NCI-H446 (cell line): ENCODE measurements around the gene SUSD3.
A peak's percentile ranks its signal among the peaks of the same experiment; 100 is the strongest.
"Not testable (repeated sequence)": the region's sequence is repeated elsewhere in the genome, so short reads cannot be mapped to it uniquely, and the experiment has no call there.

Experiments
- DNase-seq, 2 experiments: peaks; one replicate each; lab custom pipeline; 2025; lab: John Stamatoyannopoulos, UW

SUSD3 gene

DNA sequence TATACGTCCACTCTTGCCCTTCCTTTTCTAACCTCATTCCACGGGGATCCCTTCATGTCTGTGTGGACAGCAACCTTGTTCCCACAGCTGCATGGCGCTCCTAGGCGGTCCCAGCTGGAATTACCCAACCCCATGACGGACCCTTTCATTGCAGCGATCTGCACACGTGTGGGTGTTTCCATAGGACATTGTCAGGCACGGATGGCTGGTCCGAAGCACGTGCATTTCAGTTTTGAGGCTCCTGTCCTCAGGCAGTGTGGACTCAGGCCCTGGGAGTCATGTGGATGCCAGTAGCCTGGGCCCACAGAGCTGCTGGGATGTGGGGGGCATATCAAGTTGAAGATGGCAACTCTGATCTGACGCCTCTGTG lies 52.5 kb downstream of the SUSD3 start:
- DNase-seq = no peak

DNA sequence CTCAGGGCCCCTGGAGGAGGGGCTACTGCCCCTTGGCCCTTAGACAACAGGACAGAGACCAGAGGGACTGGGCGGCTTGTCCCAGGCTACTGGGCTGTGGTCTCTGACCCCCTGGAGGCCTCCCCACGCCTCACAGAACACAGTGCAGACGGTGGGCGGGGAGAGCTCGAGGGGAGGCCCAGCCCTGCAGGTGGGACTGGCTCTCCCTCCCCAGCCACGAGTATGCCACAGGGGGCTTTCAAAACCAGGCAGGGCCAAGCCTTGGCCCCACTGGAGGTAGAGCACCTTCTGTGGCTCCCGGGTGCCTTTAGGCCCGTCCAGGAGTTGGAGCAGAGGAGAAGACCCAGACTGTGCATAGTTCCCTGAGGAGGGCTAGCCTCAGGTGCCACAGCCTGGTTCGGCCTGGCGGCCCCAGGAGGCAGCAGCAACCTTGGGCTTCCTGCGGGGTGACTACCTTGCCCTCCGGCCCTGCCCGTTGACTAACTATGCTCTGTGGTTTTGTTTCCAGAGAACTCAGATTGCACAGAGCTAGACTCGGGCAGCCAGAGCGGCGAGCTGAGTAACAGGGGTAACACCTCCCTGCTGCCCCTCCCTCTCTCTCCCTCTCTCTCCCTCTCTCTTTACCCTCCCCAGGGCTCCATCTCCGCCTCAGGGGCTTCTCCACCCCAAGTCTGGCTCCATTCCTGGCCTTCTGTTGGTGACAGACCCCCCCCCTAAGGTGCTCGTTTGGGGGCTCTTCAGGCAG lies 53.0 kb downstream of the SUSD3 start:
- no peak for DNase-seq

DNA sequence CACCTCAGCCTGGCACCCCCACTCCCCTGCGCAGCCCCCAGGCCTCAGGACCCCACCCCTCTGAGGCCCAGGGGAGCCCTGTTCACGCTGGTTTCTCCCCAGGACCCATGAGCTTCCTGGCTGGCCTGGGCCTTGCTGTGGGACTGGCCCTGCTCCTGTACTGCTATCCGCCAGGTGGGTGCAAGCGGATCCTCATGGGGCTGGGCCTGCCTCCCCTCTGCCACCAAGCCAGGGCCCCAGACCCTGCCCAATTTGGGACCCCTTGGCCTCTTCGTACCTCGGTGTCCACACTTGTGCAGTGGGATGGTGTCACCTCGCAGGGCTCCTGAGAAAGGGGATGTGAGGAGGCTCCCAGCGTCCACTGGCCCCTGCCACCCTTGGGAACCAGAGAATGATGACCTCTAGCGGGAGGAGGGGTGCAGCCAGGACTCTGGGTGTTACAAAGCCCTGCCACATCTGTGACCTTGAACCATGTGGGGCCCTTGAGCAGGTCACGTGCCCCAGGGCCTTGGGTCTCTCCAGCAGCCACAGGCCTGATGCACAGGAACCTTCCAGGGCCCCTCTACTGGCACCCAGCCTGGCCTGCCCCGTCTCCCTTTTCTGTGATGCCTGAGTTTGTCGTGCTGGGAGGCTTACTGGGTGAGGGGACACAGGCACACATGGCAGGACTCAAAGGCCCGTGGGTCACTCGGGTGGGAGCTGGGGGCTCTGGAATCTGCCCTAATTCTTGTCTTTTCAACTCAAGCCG lies 53.8 kb downstream of the SUSD3 start:
- no peak for DNase-seq

DNA sequence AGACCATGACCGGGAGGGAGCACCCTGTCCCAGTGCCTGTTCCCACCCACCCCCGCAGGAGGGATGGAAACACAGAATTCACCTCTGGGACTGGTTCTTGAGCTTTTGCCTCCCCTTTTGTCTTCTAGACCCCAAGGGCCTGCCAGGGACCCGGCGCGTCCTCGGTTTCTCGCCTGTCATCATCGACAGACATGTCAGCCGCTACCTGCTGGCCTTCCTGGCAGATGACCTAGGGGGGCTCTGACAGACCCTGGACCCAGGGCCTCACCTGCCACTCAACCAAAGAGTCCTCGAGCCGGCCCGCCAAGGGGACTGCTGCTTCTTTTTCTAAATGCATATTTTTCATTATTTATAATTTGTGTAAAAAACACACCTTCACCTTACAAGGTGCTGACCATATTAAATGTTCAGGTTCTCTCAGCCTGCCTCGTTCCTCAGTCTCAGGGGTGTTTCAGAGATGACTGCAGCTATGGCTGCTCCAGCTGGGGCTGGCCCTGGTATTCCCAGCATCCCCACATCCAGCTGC lies 54.4 kb downstream of the SUSD3 start:
- no peak for DNase-seq

DNA sequence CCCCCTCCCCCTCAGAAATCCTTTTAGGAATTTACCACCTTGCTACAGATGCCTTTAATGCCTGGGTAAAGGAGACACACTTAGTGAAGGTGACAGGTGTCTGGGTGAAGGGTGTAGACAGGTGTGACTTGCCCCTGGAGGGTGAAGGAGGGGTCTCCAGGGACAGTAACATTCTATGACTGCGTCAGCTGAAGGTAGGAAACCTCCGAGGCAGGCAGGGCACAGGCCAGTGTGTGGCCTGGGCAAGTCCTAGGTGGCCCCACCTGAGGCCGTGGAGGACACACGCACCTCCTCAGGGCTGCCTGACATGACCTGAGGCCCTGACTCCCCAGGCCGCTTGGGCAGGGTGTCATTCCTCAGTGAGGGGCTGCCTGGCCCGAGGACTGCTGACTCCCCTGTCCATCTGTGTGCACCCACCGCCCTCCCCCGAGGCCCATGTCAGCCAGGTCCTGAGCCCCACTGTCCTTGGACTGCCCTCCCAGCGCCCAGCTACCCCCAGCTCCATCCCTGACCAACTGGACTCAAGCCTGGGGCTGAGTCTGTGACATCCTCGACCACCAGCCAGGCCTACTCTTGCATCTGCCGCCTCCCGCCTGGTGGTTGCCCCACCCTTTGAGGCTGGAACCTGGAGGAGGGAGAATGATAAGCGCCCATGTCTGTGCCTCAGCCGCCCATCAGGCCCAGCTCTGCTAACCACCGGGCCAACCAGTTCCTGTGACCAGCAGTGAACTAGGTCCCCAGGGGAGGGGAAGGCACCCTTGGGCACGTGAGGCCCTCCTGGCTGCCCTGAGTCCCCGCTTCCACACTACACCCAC lies 55.9 kb downstream of the SUSD3 start:
- no peak for DNase-seq

DNA sequence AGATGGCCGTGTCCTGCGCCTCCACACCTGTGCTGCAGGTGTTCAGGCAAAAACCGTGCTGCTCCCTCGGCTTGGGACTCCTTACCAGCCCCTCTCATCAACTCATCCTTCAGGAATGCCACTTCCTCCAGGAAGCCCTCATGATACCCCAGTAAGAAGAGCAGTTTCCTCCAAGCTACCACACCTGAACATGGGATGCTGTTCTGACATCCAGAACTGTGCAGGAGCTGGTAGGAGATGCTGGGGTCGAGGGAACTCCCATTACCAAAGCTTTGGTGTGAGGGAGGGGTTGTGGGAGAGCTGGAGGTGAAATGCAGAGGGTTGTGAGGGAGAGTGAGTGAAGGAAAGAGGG lies 56.5 kb downstream of the SUSD3 start:
- DNase-seq = no peak

DNA sequence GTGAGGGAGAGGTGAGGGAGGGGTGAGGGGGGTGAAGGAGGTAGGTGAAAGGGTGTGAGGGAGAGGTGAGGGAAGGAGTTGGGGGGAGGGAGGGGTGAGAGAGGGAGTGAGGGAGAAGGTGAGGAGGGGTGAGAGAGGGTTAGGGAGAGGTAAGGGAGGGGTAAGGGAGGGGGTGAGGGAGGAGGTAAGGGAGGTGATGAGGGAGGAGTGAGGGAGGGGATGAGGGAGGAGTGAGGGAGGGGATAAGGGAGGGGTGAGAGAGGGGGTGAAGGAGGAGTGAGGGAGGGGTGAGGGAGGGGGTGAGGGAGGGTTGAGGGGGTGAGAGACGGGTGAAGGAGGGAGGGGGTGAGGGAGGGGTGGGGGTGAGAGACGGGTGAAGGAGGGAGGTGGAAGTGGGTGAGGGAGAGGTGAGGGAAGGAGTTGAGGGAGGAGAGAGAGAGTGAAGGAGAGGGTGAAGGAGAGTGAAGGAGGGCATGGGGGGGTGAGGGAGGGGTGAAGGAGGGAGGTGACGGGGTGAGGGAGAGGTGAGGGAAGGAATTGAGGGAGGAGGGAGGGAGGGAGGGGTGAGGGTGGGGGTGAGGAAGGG lies 57.1 kb downstream of the SUSD3 start:
- DNase-seq = no peak

DNA sequence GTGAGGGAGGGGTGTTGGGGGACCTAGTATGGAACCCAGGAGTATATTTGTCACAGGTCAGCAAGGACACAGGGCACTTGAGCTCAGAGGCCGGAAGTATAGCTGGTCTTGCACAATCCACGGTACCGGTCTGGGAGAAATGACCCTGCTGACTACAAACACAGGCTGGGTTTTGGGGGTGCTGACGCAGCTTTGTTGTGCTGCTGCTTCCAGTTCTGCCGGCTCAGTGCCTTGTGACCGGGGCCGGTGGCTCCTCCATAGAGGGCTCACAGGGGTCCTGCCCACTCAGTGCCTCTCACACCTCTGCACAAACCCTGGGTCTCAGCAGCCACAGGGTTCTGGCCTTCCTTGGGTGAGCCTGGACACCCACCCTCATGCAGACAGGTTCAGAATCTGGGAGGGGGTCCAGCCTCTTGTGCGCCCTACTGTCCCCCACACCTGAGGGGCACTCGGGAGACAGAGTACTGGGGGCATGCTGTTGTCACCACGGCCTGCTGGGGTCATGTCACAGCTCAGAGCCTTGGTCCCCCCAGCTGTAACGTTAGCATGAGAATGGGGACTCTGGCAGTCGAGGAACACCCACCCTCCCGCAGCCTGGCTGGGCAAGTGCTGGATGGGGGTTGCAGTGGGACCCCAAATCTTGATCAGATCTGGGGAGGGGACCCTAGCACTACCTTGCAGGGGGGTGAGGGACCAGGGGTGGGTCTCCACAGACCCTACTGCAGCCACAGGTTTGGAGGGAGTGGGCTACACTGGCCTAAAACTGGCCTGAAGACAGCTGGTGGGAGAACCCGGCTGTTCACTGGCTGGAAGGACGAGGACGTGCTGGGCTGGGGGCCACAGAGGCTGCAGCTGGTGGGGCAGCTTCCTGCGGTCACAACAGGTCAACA lies 57.8 kb downstream of the SUSD3 start:
- no peak for DNase-seq

DNA sequence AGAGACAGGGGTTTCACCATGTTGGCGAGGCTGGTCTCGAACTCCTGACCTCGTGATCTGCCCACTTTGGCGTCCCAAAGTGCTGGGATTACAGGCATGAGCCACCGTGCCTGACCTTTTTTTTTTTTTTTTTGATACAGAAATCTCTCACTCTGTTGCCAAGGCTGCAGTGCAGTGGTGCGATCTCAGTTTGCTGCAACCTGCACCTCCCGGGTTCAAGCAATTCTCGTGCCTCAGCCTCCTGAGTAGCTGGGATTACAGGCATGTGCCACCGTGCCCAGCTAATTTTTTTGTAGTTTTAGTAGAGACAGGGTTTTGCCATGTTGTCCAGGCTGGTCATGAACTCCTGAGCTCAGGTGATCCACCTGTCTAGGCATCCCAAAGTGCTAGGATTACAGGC lies 59.0 kb downstream of the SUSD3 start:
- DNase-seq = not testable (repeated sequence)

DNA sequence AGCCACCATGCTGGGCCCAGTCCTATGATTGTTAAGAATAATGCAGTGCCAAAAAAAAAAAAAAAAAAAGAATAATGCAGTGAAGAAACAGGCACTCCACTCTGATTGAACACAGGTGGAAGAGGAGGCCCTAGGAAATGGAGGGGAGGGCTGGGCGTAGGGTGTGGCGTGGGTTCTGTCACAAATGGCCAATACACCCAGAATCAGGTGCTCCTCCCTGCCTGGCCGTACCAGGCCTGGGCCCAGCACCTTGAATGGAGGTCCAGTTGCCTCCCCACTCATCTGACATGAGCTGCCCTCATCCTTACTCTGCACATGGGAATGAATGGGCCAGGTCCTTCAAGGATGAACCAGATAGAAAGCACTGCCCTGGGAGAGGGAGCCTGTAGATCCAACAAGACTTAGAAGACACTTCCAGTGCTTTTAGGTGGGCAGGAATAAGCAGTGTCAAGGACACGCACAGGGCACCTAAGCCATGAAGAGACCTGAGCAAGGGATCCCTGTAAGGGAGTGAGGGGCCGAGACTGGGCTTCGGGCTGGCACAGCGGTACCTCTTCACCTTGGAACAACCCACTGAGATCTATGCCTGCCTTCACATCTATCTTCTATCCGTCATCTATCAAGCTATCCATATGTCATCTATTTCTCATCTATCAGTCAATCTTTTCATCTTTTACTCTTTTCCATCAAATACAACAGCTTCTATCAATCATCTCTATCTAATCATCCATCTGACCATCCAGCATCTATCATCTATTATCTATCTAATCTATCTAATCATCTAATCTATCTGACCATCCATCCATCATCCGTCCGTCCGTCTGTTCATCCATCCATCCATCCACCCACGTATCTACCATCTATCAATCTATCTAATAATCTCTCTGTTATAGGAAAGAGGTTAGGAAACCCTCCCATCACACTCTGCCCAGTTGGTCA lies 59.7 kb downstream of the SUSD3 start:
- no peak for DNase-seq

DNA sequence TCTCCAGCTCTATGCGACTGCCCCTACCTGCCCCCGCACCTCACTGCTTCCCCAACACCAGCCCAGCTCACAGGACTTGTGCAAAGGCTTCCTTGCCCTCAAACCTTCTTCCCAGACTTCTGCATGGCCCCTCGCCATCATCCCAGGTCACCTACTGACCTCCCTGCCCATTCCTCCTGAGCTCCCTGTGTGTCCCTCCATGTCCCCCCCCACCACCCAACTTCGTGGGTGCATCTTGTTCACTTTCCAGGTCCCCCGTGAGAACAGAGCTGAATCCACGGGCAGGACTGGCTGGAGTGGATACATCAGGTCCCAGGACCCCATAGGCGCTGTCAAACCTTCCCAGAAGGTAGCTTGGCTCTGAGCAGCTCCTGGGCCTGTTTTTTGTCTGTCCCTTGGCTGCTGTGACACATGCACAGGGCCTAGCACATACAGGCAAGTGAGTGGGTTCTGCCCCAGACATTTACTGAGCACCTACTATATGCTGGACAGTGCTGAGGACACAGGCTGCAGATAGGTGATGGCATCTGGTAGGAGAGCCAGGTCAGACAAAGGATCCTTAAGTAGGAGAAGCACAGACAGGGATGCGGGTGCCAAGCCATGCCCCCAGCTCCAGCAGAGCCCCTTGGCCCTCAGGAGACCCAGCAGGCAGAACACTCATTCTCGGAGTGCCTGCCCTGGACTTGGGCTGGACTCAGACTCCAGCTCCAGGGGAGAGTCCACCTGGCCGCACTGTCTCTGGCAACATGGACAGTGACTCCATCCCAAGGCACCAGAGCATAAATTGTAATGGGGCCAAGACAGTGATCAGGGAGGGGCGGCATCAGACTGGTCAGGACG lies 60.6 kb downstream of the SUSD3 start:
- no peak for DNase-seq

DNA sequence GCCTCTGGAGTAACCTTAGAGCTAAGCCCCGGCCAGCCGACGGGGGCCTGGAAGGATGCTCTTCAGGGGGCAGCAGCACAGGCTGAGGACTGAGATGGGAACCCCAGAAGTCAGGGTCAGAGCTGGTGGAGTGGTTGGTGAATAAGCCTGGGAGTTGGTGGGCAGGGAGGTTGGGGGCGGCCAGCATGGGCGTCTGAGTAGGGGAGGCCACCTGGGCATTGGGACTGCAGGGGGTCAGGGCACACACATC lies 61.1 kb downstream of the SUSD3 start:
- DNase-seq = no peak

DNA sequence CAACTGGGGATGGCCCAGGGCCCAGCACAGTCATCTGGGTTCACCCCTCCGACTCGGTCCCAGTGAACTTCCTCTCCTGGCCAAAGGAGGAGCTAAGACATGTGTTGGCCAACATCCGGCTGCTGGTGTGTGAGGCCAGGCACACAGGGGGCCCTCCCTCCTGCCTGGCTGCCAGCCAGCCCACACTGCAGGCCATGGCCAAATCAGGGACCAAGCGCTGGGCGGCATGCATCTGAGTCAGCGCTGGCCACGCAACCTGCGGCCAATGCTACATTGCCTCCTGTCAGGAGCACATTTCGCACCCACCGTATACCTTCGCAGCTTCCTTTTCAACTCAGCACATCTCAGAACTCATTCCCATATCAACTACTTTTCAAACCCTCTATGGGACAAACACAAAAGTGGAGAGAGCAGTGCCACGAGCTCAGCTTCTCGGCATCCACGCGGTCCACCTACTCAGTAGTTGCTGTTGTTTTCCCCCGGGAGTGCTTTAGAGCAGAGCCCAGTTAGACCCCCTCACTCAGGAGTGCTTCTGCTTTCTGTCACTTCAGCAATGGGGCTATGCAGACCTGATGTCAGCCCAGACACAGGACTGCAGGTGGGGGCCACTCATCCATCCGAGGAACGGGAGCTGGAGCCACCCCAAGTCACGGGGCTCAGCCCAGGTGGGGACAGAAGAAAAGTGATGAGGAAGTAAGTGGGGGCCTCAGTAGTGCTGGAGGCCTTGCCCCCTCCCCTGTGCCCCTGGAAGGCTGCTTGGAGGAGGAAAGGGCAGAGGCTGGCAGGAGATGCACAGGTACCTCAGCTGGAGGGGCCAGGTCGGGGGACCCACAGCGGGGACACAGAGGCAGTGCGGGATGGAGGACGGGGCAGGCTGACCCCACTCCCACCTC lies 61.7 kb downstream of the SUSD3 start:
- peak in 1 of 2 experiments; percentile 48 for DNase-seq

DNA sequence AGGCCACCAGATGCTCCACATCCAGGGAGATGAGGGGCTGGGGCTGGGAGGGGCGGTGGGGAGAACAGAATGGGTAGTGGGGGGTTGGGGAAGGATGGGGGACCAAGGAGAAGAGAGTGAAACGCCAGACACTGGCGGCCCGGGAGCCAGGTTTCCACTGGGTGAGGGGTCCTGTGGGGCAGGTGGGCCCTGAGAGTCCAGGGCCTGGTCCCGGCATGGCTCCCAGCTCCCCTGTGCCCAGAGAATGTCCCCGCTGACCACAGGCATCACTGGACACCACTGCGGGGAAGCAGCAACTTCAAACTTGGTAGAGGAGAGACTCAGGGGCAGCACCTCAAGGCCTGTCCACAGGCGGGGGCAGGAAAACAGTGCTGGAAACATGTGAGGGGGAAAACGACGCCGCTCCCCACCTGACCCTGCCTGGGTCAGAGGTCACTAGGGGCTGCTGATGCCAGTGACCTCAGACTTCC lies 62.4 kb downstream of the SUSD3 start:
- no peak for DNase-seq

DNA sequence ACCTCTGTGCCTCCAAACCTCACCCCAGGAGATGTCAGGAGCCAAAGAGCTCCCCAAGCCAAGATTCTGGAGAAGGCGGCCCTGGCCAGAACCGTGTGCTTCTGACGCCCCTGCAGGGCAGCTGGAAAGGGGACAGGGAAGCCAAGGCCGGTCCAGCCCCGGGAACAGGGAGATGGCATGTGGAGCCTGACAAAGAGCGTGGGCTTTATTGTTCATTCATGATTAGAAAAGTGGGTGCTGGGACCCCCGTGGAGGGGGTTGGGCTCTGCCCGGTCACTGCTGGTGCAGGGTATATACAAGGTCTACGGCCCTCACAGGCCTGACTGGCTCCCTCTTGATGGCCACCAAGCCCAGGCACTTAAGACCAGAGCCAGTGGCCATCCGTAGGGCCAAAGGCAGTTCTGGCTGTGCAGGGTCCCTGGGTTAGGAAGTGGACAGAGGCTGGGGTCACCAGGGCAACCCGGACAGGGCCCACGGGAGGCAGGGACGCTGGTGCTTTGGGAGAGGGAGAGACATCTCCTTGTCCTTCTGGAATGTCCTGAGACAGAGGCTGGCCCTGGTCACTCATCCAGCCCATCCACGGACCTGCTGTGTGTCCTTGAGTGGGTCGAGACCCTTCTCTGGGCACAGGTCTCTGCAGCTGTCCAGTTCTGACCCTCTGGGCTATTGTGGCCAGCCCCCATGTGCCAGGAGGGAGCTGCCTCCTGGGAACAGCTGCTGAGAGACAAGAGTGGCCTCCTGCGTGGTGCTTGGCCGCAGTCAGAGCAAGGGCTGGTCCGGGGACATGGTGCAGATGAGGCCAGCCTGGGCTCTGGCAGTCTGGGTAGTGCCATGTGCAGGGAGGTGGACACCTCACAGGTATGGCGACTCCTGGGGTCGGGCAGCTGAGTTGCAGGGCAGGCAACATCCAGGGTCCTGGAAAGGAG lies 63.1 kb downstream of the SUSD3 start:
- DNase-seq = no peak

DNA sequence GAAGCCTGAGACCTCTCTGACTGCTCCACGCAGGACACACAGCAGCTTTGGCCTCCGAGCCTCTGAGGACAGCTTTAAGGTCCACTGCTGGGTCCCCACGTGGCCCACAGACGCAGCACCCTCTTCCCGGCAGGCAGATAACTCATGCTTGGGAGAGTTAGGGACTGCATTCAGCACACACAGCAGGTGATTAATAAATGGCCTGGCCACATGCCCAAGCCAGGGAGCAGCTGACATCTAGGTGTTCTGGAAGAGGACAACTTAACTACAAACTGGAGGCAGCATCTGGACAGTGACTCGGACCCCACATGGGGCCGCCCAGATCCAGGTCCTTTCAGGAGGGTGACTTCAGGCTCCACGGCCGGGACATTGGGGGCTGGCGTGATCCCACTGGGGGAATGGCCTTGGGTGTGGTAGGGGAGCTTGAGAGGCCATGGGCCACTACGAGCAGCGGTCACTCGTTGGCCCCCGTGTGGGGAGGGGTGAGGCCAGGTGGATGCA lies 64.3 kb downstream of the SUSD3 start:
- DNase-seq = no peak
